NCI-H2227 (cell line): Measurements from ENCODE around the gene LHFPL4.
"Not testable (repeated sequence)": the region's sequence is repeated elsewhere in the genome, so short reads cannot be mapped to it uniquely, and the experiment has no call there.

Source experiments
- DNase-seq: peaks from one replicate; lab custom pipeline; 2025; ENCODE audit not compliant: unreplicated experiment; lab: John Stamatoyannopoulos, UW

LHFPL4 gene

GRCh38 chr3:9542182-9542581 is 11.4 kb downstream of the LHFPL4 start:
- DNase-seq = no peak

- no peak for DNase-seq
Measured at GRCh38 chr3:9536212-9536611, 17.4 kb downstream of the LHFPL4 start.

GRCh38 chr3:9534429-9534828 is 19.2 kb downstream of the LHFPL4 start:
- no peak for DNase-seq

GRCh38 chr3:9525078-9525477 is 28.5 kb downstream of the LHFPL4 start:
- no peak for DNase-seq

- DNase-seq = no peak
Measured at GRCh38 chr3:9514956-9515355, 38.7 kb downstream of the LHFPL4 start.

GRCh38 chr3:9514306-9514705 is 39.3 kb downstream of the LHFPL4 start:
- no peak for DNase-seq

GRCh38 chr3:9512456-9513045 is 41.1 kb downstream of the LHFPL4 start:
- no peak for DNase-seq

- DNase-seq = no peak
Measured at GRCh38 chr3:9508781-9509180, 44.8 kb downstream of the LHFPL4 start.

GRCh38 chr3:9507586-9508578 is 45.7 kb downstream of the LHFPL4 start:
- DNase-seq = no peak

GRCh38 chr3:9503283-9503682 is 50.3 kb downstream of the LHFPL4 start:
- DNase-seq = peak; percentile 78

- no peak for DNase-seq
Measured at GRCh38 chr3:9501226-9501625, 52.4 kb downstream of the LHFPL4 start.

GRCh38 chr3:9500108-9501050 is 53.2 kb downstream of the LHFPL4 start:
- peak; percentile 86 for DNase-seq

GRCh38 chr3:9499455-9500107 is 54.0 kb downstream of the LHFPL4 start:
- DNase-seq = peak; percentile 26

GRCh38 chr3:9498781-9499180 is 54.8 kb downstream of the LHFPL4 start:
- no peak for DNase-seq

GRCh38 chr3:9497821-9498565 is 55.6 kb downstream of the LHFPL4 start:
- no peak for DNase-seq

- DNase-seq = no peak
Measured at GRCh38 chr3:9496893-9497292, 56.7 kb downstream of the LHFPL4 start.

GRCh38 chr3:9494036-9494435 is 59.6 kb downstream of the LHFPL4 start:
- not testable (repeated sequence) for DNase-seq

- no peak for DNase-seq
Measured at GRCh38 chr3:9491506-9491905, 62.1 kb downstream of the LHFPL4 start.

GRCh38 chr3:9485248-9485647 is 68.4 kb downstream of the LHFPL4 start:
- no peak for DNase-seq

GRCh38 chr3:9480265-9480664 is 73.4 kb downstream of the LHFPL4 start:
- DNase-seq = no peak
